ENCODE data around the gene ISOC2.

Gene ISOC2

DNA sequence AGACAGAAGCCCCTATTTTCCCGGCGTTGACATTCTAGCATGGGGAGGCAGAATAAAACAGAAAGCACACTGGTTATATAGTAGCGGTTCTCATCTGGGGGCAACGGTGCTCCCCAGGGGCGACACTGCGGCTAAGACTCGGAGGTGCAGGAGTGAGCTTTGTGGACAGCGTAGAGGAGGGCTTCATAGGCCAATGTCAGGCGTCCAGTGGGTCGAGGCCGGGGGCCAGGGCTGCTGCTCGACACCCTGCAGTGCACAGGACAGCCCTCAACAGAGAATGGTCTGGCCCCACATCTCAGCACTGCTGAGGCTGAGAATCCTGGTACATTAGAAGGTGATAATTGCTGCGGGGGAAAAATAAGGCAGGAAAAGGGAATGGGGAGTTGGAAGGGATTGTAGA, 16.5 kb upstream of the ISOC2 start:
- DNase-seq (ENCODE audit: low read depth, low spot score), result no peak

DNA sequence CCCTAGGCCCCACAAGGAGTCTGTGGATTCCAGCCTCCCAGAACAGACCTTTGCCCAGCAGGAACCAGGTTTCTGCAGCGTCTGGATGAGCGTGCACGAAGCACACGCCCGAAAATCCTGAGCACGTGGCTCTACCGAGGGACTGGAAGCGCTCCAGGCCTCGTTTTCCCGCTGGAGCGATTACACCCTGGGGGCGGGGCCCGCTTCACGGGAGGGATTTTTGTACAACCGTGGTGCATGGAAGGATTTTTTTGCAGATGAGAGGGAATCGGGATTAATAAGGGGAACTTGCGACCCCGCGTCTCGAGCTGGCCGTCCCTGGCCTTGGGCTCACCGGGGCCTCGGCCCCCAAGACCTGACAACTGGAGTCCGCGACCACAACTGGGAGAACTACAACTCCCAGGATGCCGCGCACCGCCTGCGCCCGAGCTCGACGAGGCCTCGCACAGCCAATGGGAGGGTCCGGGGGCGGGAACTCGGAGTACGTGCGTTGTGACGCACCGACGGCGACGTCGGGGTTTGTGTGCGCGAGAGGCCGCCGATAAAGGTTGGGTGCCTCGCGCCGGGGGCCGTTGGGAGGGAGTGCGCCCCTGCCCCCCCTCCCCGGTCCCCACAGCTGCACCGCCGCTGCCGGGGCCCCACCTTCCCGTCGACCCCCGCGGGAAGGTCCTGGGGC, 14.8 kb upstream of the ISOC2 start, which contains the start of gene ZNF628:
TSS of gene ZNF628 (plus strand) at position 518 of the 676 bp plus-strand sequence. CDS start 3,294 bp downstream, outside the sequence.
- DNase-seq (ENCODE audit: low read depth, low spot score), result peak; percentile 91

DNA sequence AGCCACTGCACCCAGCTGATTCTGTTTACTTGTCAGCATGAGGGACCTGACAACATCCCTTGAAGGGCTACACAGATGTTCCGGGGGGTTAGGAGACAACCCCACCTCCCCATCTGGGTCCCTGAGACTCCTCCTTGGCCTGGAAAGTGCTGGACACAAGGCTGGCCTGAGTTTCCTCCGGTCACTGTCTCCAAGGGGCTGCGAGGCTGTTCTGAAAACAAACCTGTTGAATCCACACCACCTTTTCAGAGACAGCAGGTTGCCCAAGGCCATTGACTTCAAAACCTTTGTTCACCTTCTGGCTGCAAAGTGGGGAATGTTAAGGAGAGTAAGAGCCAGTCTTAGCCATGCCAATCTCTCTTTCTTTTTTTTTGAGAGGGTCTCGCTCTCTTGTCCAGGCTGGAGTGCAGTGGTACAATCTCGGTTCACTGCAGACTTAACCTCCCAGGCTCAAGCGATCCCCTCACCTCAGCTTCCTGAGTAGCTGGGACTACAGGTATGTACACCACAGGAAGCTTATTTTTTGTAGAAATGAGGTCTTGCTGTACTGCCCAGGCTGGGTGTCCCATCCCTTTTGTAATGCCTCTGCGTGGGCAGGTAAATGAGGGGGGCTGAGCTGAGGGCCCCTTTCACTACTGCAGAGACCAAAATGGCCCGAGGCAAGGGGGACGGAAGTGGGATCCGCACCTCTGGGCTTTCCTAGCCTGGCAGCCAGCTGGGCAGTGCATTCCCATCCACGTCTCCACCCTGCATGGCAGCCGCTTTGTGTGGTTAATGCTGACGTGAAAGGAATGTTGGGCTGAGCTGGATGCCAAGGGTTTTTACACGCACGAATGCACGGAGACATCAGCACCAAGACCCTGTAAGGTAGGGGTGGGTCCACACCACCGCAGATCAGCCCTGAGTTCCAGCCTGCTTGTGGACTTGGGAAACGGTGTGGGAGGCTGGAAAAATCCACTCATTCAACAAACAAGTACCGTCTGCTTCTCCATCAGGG, 13.1 kb upstream of the ISOC2 start:
- no peak for DNase-seq (ENCODE audit: low read depth, low spot score)

DNA sequence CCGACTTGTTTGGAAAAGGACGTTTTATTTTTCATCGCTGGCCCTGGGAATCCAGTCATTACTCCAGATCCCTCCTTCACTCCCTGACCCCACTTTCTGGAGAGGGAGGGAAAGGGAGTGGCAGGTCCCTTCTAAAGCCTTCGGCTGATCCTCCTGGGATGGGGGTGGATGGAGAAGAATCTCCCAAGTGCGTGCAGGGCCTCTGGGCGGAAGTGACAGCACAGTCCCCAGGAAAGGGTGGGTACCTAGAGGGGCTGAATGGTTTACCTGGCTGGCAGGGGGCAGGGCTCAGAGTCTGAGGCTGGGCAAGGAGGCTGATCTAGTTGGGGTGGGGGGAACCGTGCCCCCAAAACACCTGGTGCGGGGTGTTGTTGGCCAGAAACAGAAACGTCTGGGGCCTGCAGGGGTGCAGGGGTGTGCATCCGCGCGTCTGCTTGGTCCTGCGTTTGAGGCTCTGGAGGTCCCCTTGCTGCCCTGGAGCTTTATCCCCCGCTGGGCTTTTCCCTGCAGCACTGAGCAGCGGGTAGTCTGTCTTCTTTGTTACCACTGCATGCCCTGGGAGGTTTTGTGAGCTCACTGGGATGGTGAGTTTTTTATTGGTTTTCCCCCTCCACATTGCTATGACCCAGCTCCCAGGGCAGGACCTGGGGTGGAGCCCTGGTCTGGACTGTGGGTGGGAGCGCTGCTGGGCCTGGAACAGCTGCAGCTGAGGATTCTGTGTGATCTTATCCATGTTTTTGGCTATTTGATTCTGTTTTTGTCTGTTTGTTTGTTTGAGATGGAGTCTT, 12.0 kb upstream of the ISOC2 start:
- DNase-seq (ENCODE audit: low read depth, low spot score), result no peak

DNA sequence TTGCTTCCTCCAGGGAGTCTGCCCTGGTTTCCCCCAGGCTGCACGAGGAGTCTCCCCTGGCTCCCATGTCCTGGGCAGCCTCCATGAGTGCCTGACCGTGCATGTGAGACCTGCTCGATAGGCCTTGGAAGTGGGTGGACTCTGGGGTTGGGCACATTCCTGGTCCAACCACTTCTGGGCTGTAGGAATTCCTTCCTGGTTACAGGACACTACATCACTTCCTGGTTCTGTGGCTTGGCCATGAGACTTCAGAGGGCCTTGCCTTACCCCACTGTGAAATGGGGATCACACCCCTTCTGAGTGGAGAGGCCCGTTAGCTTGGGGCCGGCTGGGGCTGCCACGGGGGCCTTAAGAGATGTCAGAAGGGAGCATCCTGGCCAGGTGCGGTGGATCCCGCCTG, 11.0 kb upstream of the ISOC2 start:
- no peak for DNase-seq (ENCODE audit: low read depth, low spot score)

DNA sequence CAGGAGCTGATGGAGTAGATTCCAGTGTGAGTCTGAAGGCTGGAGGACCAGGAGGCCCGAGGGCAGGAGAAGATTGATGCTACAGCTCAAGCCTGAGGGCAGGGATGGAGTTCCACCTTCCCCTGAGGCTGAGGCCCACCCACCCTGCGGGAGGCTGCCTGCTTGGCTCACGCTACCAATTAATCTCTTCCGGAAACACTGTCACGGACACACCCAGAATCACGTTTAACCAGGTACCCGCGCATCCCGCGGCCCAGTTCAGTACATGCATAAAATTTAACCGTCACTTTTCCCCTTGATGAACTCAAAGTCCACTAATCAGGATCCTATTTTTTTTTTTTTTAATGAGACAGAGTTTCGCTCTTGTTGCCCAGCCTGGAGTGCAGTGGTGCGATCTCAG, 9.8 kb upstream of the ISOC2 start:
- DNase-seq (ENCODE audit: low read depth, low spot score), result no peak

DNA sequence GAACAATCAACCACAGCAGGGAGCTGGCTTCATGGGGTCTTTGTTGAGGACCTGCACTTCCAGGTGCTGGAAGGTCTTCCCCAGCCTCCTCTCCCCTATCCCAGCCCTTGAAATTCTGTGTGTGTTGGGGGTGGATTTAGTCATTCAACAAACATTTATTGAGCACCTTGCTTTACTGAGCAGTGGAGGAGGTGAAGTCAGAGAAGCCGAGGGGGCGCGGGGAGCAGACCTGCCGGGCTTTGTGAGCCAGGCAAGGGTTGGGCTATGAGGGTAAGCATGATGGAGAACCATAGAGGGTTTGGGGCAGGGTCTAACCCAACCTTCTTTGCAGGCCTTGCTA, 6.6 kb upstream of the ISOC2 start:
- DNase-seq (ENCODE audit: low read depth, low spot score), result no peak

DNA sequence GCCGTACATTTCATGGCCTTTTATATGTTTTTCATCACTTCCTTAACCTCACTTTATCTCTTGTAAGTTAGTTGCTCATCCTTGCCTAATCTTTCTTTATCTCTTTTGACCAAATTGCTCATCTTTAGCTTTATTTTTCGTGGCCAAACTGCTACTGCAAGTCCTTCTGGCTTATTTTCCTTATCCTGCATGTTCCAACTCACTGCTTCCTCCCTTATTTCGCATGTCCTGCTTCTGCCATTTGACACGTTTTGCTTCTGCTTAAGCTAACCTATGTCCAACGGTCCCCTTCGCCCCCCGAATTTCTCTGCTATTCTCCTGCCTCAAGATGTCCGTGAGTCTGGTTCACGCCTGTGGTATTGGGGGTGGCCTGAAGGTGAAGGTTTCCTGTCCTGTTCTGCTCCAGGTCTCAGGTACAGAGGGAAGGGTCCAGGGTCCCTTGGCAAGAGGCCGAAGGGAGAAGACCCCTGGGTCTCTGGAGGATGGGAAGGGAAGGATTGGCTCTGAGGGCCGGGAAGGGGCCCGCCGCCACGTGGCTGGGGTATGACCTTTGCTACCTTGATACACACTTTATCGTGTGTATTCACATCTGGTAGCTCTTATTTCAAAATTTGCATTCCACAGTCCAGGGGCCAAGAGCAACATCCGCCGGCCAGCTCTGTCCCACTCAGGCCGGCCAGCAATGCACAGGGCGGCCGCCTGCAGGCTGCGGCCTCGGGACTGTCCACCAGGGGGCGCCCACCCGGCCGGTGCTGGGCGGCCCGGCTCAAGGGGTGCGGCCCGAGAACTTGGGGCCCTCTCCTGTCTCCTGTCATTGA, 6.0 kb upstream of the ISOC2 start:
- DNase-seq (ENCODE audit: low read depth, low spot score), result no peak

DNA sequence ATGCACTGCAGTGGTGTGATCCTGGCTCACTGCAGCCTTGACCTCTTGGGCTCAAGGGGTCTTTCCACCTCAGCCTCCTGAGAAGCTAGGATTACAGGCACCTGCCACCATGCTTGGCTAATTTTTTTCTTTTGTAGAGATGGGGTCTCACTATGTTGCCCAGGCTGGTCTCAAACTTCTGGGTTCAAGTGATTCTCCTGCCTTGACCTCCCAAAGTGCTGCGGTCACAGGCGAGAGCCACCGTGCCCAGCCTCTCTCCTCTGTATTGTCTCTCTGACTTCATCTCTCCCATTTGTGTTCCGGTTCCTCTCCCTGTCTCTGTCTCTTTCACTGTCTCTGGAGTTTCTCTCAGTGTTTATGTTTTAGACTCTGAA, 4.8 kb upstream of the ISOC2 start:
- DNase-seq (ENCODE audit: low read depth, low spot score), result no peak

DNA sequence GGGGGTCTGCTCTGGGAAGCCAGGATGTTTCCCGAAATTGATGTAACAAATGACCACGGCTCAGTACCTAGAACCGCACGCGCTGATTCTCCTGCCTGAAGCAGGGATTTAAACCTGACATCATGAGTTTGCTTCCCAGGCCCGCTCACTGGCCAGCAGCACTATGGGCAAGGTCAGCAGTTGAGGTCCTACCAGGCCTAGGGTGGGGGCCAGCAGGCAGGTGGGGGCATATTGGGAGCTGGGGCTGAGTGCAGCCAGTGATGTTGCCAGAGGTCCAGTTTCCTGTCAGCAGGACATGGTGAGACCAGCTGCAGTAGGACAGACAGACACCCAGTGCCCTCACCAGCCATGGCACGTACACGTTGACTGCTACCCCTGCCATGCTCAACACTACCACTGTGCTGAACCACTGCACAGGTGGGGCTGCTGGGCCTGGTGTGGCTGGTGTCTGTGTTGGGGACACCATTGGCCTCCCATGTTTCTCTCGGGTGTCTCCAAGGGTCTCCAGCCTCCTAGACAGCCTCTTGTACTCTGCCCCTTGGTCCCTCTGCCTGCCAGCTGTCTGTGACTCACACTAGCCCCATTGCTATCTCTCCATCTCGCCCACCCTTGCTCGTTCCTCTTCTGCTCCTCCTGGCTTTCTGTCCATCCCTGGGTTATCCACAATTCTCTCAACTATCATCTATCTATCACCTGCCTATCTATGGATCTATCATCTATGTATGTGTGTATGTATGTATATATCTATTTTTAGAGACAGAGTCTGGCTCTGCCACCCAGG, 4.2 kb upstream of the ISOC2 start:
- no peak for DNase-seq (ENCODE audit: low read depth, low spot score)

DNA sequence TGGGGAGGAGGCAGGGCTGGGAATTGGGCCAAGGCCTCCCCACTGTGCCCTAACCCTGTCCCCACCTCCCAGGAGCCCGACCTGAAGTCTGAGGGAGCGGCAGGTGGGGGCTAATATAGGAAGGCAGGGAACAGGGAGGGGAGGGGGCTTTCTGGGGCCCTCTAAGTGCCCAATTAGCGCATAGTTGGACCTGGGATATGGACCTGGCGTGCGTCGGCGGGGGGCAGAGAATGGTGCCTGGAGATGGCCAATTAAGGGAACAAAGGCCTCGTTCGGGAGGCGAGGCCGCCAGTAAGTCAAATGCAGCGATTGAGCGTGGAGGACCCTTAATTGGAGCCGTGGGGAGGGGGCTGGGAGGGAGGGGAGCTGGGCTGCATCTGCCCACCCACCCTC, 3.2 kb upstream of the ISOC2 start, which contains the start of gene C19orf85:
TSS of gene C19orf85 (minus strand) at position 90 of the 393 bp plus-strand sequence. CDS start 197 bp downstream, outside the sequence.
- no peak for DNase-seq (ENCODE audit: low read depth, low spot score)

DNA sequence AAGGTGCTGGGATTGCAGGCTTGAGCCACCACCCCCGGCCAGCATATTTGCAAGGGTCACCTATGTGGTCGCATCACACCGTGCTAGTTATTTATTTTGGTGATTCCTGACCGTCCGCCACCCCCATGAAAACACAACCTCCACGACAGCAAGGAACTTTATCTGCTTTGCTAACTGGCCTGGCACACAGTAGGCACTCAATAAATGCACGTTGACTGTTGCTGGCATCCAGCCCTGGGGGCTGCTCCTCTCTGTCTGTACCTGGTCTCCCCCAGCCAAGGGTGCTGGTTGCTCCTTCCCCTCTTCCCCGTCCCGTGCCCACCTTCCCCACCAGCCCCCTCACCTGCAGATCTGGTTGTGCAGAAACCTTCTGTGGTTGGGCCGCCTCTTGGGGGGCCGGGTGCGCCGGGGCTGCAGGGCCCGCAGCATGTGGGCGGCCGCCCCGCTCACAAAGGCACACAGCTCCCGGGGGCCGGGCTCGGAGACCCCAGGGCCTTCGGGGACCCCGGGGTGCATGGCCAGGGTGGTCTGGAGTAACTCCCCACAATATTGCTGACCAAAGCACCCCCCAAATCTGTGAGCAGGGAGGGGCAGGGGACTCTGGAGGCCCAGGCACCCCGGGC, 2.7 kb upstream of the ISOC2 start:
- no peak for DNase-seq (ENCODE audit: low read depth, low spot score)

DNA sequence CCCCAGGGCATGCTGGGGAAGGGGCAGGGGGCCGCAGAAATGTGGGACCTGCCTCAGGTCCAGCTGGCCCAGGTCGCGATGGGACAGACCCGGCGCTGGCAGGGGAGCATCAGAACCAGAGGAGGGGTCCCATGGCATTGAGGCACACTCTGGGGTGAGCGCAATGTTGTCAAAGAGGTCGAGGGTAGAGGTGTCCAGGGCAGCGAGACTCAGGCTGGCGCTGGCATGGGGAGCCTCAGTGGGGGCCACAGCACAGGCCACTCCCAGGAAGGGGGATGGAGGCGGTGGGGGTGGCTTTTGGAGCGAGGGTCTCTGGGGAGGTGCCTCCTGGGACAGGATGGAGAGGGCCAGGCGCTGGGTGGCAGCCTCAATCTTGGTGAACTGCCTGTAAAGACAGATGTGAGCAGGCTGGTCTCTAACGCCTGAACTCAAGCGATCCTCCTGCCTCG, 2.2 kb upstream of the ISOC2 start:
- no peak for DNase-seq (ENCODE audit: low read depth, low spot score)

DNA sequence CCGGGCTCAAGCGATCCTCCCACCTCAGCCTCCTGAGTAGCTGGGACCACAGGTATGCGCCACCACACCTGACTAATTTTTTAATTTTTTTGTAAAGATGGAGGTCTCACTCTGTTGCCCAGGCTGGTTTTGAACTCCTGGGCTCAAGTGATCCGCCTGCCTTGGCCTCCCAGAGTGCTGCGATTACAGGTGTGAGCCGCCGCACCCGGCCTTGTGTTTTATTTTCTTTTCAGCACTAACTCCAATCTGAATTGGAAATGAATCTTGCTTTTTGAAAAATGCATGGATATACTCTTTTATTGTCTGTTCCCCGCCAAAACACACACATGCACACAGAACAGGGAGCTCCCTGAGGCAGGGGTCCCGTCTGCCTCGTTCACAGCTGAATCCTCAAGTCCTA, 1.3 kb upstream of the ISOC2 start:
- no peak for DNase-seq (ENCODE audit: low read depth, low spot score)

DNA sequence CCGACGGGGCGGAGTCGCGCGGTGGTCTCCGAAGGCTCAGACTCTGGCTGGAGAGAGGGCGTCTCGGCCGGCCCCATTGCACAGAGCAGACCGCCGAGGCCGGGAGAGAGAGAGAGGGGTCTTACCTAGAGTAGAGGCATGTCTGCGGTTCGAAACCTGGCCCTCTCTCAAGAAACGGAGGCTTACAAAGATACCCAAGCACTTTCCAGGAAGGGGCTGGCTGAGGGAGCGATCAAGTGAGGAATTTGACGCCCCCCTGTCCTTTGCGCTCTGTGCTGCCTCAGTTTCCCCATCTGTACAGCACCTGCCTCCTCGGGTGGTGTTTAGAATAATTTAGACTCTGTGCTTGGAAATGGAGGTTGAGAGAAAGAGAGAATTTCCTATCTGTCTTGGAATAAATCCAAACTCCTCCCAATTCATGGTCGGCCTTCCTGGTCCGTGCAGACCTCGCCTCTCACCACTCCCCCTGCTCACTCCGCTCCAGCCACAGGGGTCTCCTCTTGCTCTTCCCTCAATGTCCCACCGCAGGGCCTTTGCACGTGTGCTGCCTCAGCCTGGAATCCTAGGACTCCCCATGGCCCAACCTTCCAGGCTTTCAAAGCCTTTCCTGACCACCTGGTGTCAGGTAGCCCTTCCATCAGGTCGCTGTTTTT, 658 bp upstream of the ISOC2 start:
- no peak for DNase-seq (ENCODE audit: low read depth, low spot score)

DNA sequence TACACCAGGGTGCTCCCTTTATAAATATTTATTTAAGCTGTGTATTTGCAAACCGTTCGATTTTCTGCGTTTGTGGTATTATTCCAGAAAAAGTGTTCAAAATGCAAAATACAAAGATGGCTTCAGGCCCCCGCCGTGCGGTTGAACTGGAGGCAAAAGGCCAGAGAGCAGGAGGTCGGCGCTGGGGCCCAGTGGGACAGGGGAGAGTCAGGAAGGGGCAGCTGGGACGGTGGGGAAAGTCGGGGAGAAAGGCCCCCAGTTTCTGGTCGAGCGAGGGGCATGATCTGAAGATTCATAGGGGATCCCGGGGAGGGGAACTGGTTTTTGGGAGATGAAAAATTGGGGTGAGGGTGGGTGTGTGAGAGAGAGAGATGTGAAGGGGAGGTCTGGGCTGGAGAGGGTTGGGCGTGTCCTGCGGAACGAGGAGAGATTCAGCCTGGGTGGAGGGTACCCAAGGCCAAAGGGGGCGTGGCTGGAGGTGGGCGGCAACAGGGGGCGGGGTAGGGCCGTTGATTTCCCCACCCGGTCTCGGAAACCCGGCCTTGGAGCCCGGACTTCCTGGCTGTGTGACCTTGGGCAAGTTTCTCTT, 678 bp downstream of the ISOC2 start:
- no peak for DNase-seq (ENCODE audit: low read depth, low spot score)

DNA sequence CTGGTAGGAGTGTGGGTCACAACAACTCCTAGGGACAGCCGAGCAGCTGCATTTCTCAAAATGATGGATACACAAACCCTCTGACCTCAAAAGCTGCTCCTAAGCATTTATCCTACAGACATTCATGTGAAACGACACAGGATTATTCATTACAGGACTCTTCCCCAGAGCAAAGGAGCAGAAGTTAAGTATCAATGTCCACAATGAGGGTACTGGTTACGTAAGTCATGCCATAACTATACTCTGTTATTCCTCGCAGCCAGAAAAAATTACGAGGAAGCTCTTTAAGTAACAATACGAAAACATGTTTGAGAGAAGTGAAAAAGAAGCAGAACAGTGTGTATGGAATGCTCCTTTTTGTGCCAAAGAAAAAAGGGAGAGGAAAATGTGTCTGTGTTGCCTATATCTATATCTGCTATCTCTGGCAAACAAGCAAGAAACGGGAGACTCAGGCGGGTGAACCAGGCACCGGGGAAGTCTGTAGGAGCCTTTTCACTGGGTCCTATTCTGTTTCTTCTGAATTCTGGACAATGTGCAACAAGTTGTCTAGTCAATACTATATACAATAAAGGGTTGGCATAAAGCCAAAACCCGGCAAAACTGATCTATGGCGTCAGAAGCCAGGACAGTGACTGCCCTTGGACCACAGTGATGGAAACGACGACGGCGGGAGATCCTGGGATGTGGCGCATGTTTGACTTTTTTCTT, 1.3 kb downstream of the ISOC2 start:
- DNase-seq (ENCODE audit: low read depth, low spot score), result no peak

DNA sequence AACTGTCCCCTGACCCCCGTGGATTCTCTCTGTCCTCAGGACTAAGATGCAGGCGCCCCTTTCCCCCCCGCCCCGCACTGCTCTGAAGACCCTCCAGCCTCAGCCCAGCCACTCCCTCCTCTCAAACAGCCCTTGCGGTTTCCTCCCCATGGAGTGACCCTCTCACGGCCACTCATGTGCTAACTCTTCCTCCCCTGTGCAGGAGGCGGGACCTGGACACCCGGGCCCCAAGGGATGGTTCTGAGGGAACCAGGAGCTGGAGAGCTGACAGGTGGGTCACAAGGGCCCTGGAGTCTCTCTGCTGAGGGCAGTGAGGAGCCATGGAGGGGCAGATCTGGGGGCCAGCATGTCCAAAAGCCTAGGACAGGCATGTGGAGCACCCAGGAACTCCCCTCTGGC, 1.9 kb downstream of the ISOC2 start:
- no peak for DNase-seq (ENCODE audit: low read depth, low spot score)

All from iPS DF 19.7 (cell line).